T-cell (primary cell): ENCODE data around the gene NPFF. TPM values are rescaled to one million over a fixed set of nuclear protein-coding genes. Genes with fewer than 3 reads are reported as not detected.
A peak's percentile ranks its signal among the peaks of the same experiment; 100 is the strongest.

Experiments
- ATAC-seq, 4 experiments: fragments of 200-7000 bp in 3 of 4; fragments of 150-1000 bp in 1 of 4; cut with Tn5 transposase; replicated peaks in 1 of 4; 1 replicate in 3 of 4; 2 replicates in 1 of 4; pipeline ENCODE4 v1.10.0; 2021; ENCODE audit warnings: moderate library complexity in 3 of 4, mild to moderate bottlenecking in 2 of 4, moderate number of reproducible peaks in 1 of 4
- CTCF ChIA-PET, 2 donors: fragments of 300-600 bp; sonication (Branson Sonifier 250); formaldehyde crosslinking; loops; one replicate each; lab custom pipeline; 2022; ENCODE audit warnings: antibody characterized with exemption in 2 of 2; lab: Charles Lee
- POLR2A ChIA-PET, 2 donors: fragments of 300-600 bp; sonication (Branson Sonifier 250); formaldehyde crosslinking; loops; one replicate each; lab custom pipeline; 2022; ENCODE audit warnings: antibody characterized with exemption in 2 of 2; lab: Charles Lee
- DNase-seq, 35 experiments: peaks; one replicate each; pipeline versions ENCODE4 v3.0.0 to v3.0.0-alpha.2; 2013 to 2023
- H3K27ac ChIP-seq: one replicate; pipeline ENCODE4 v1.5.1; 2013; ENCODE audit warnings: low read length
- H3K27me3 ChIP-seq, 2 experiments: replicated peaks in 1 of 2; 1 replicate in 1 of 2; 2 replicates in 1 of 2; pipeline versions ENCODE4 v1.6.1 to v1.7.0; 2013; ENCODE audit warnings: low read length in 1 of 2, mixed read lengths in 1 of 2; ENCODE audit not compliant: control insufficient read depth in 2 of 2, insufficient read depth in 2 of 2; ENCODE audit errors: extremely low read depth in 1 of 2
- H3K36me3 ChIP-seq, 2 donors: 1 replicate in 1 of 2; 2 replicates in 1 of 2; pipeline versions ENCODE4 v1.6.1 to v1.7.0; 2013; ENCODE audit warnings: low read length in 1 of 2; ENCODE audit not compliant: control insufficient read depth in 2 of 2, insufficient read depth in 1 of 2; ENCODE audit errors: extremely low read depth in 1 of 2
- H3K4me1 ChIP-seq, 2 experiments: 1 replicate in 1 of 2; 2 replicates in 1 of 2; pipeline versions ENCODE4 v1.6.1 to v1.7.0; 2013; ENCODE audit warnings: low read length in 2 of 2, mixed read lengths in 1 of 2; ENCODE audit not compliant: insufficient read depth in 2 of 2, control insufficient read depth in 1 of 2; ENCODE audit errors: extremely low read depth in 1 of 2
- H3K4me3 ChIP-seq, 2 donors: 1 replicate in 1 of 2; 2 replicates in 1 of 2; pipeline versions ENCODE4 v1.5.1 to v1.7.0; 2013; ENCODE audit warnings: mild to moderate bottlenecking in 2 of 2, low read length in 1 of 2, moderate library complexity in 1 of 2; ENCODE audit not compliant: control insufficient read depth in 1 of 2; ENCODE audit errors: extremely low read depth in 1 of 2
- H3K9me3 ChIP-seq: 2 replicates; pipeline ENCODE4 v1.7.0; 2013
- H3K27ac Mint-ChIP-seq, 2 donors: one replicate each; pipeline ENCODE4 v1.8.0; 2020 to 2021; ENCODE audit warnings: mild to moderate bottlenecking in 2 of 2, mixed read lengths in 2 of 2
- H3K27me3 Mint-ChIP-seq, 2 donors: one replicate each; pipeline ENCODE4 v1.8.0; 2021 to 2022; ENCODE audit warnings: mixed read lengths in 2 of 2
- H3K36me3 Mint-ChIP-seq: one replicate; pipeline ENCODE4 v1.8.0; 2021; ENCODE audit warnings: mixed read lengths
- H3K4me1 Mint-ChIP-seq, 3 donors: one replicate each; pipeline ENCODE4 v1.8.0; 2020 to 2022; ENCODE audit warnings: mixed read lengths in 3 of 3, mild to moderate bottlenecking in 1 of 3
- H3K4me3 Mint-ChIP-seq, 3 donors: one replicate each; pipeline ENCODE4 v1.8.0; 2020 to 2022; ENCODE audit warnings: mild to moderate bottlenecking in 3 of 3, mixed read lengths in 3 of 3, moderate library complexity in 3 of 3
- H3K9me3 Mint-ChIP-seq, 3 donors: one replicate each; pipeline ENCODE4 v1.8.0; 2020 to 2022; ENCODE audit warnings: mixed read lengths in 3 of 3
- WGBS: methylation state at CpG from one replicate; pipeline ENCODE4 v1.1.5; 2013; ENCODE audit warnings: missing lambda C conversion rate; ENCODE audit not compliant: insufficient coverage; 5-methylcytosine and 5-hydroxymethylcytosine counted together
- total RNA-seq, 35 experiments: library from RNA in 6 of 35; stranded (reverse) in 6 of 35; fragments of 120-200 nt in 1 of 35; gene quantifications; one replicate each; pipeline versions ENCODE4 v1.2.1 to v1.2.4 and lab custom pipeline; 2013 to 2026

NPFF gene
- total RNA-seq, 5 donors from 2014 or later (not counting 1 experiment from before 2014, with no cell fraction given), result not detected

DNA sequence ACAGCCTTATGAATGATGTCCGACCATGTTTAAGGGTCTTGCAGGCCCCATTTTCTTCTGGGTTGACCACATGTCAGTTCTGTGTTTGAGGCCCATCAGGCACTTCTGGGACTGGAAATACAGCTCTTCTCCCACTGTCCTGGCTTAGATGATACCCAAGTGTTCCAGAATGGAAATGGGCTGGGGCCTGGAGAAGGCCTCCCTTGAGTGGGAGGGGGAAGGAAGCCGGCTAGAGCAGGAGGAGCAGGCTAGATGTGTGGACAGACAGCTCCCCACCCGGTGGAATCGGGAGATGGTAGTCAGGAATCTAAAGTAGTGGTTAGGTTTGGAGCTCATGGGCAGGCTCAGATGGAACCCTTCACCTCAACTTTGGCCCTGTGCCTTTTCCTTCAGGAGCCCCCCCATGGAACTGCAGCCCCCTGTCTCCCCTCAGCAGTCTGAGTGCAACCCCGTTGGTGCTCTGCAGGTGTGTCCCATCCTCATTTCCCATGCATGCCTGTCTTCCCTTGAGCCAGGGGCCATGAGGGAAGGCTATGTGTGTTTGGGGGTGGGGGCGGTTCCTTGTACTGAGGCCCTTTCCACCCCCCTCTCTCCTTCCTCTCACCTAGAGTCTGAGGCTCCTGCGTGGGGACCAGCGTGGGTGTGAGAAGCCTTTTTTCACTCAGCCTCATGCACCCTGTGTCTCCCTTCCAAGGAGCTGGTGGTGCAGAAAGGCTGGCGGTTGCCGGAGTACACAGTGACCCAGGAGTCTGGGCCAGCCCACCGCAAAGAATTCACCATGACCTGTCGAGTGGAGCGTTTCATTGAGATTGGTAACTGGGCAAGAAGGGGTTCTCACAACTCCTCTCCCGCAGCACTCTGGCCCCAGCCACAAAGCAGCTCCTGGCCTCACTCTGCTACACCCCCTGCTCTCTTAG lies 3.0 kb downstream of the NPFF start:
- Histone ChIP-seq H3K9me3 (no peaks in the 10 kb centered on the region), H3K36me3 (peaks cover 15 to 35% of the 10 kb centered on the region in 2 donors), H3K4me1 (peaks cover 11 to 30% of the 10 kb centered on the region in 2 experiments), H3K27ac (no peak overlapping the region), H3K27me3 (no peaks in the 10 kb centered on the region), H3K4me3 (no peak overlapping the region)
- Mint-ChIP-seq H3K4me3 (no peak overlapping the region), H3K36me3 (peaks cover 14% of the 10 kb centered on the region), H3K9me3 (no peaks in the 10 kb centered on the region), H3K27ac (peak overlapping the region in 1 of 2 donors; percentile 69), H3K27me3 (no peaks in the 10 kb centered on the region), H3K4me1 (peaks cover 29 to 37% (median 29%) of the 10 kb centered on the region in 3 donors)
- ChIA-PET CTCF (interaction anchor here in 1 of 2 donors (1.5 kb wide), 1 partner anchor 152 kb away, joined by 4 read pairs; no protein-coding TSS in a partner anchor), POLR2A (no interaction called here)
- DNase-seq (no peak), ATAC-seq (no peak)
- 98% methylated on average over 7 of the region's 14 CpGs for WGBS

DNA sequence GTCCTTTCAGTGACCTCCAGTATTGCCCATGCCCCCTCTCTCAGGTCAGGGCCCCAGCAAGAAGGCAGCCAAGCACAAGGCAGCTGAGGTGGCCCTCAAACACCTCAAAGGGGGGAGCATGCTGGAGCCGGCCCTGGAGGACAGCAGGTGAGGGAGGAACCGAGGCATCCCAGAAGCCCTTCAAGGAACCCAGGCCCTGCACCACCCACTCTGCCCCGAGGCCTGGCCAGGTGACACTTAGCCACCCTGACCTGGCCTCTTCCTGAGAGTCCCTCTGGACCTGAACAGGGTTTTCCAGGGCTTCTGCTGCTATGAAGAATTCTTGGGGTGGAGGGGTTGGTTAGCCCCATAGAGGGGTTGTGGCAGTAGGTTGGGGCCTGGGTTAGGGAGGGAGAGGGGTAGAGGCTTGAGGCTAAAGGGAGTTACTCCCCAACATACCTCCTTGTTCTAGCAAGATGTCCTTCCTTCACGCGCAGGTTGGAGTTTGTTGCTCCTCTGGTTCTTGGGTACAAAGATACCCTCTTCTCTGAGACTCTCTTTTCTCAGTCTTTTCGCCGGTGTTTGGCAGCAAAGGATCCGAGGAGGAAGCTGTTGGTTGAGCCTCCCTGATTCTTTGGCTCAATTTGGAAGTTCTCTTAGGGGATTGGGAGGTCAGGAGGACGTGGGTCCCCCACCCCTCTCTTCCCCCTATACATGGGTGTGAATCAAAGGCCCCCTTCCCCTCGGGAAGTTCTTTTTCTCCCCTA lies 4.1 kb downstream of the NPFF start:
- POLR2A ChIA-PET, result interaction anchor here in 1 of 2 donors (0.7 kb wide), 1 partner anchor 201 kb away, joined by 3 read pairs; no protein-coding TSS in a partner anchor
- H3K27ac Mint-ChIP-seq, result peak overlapping the region in 1 of 2 donors; percentile 31
- no peak overlapping the region for H3K4me3 ChIP-seq

GRCh38 chr12:53502331-53502730 lies 5.0 kb downstream of the NPFF start:
- Mint-ChIP-seq H3K27me3 (no peaks in the 10 kb centered on the region), H3K36me3 (peaks cover 14% of the 10 kb centered on the region), H3K4me3 (peak overlapping the region in 2 of 3 donors; percentile 85 to 97), H3K9me3 (no peaks in the 10 kb centered on the region), H3K4me1 (peaks cover 36 to 44% (median 37%) of the 10 kb centered on the region in 3 donors), H3K27ac (peak overlapping the region; percentile 99)
- Histone ChIP-seq H3K9me3 (no peaks in the 10 kb centered on the region), H3K4me1 (peaks cover 19 to 34% of the 10 kb centered on the region in 2 experiments), H3K27ac (no peak overlapping the region), H3K36me3 (peaks cover 15 to 35% of the 10 kb centered on the region in 2 donors), H3K27me3 (no peaks in the 10 kb centered on the region), H3K4me3 (no peak overlapping the region)
- DNase-seq (no peak), ATAC-seq (no peak)
- WGBS, result 72% methylated on average over 2 of the region's 9 CpGs
- ChIA-PET POLR2A (interaction anchor here in 1 of 2 donors (0.7 kb wide), 1 partner anchor 200 kb away, joined by 3 read pairs; no protein-coding TSS in a partner anchor), CTCF (interaction anchor here in 1 of 2 donors (1.0 kb wide), 1 partner anchor 181 kb away, joined by 3 read pairs; no protein-coding TSS in a partner anchor)

More for the DNA sequence above, 4.1 kb downstream of the NPFF start:
- Histone ChIP-seq H3K27ac (no peak overlapping the region), H3K36me3 (peaks cover 15 to 35% of the 10 kb centered on the region in 2 donors), H3K4me1 (peaks cover 19 to 32% of the 10 kb centered on the region in 2 experiments), H3K9me3 (no peaks in the 10 kb centered on the region), H3K27me3 (no peaks in the 10 kb centered on the region)
- peak overlapping the region in 1 of 3 donors; percentile 85 for H3K4me3 Mint-ChIP-seq
- peaks cover 14% of the 10 kb centered on the region for H3K36me3 Mint-ChIP-seq
- no peaks in the 10 kb centered on the region for H3K27me3 Mint-ChIP-seq
- H3K4me1 Mint-ChIP-seq, result peaks cover 31 to 39% (median 33%) of the 10 kb centered on the region in 3 donors
- CTCF ChIA-PET, result interaction anchor here in 1 of 2 donors (1.0 kb wide), 1 partner anchor 182 kb away, joined by 3 read pairs; no protein-coding TSS in a partner anchor
- WGBS, result 83% methylated on average over 2 of the region's 10 CpGs
- DNase-seq (no peak), ATAC-seq (no peak)
- H3K9me3 Mint-ChIP-seq, result no peaks in the 10 kb centered on the region

GRCh38 chr12:53501615-53502181 lies 5.6 kb downstream of the NPFF start:
- Histone ChIP-seq H3K9me3 (no peaks in the 10 kb centered on the region), H3K36me3 (peaks cover 15 to 29% of the 10 kb centered on the region in 2 donors), H3K27me3 (no peaks in the 10 kb centered on the region), H3K4me1 (peaks cover 19 to 34% of the 10 kb centered on the region in 2 experiments), H3K4me3 (peak overlapping the region; percentile 80 to 83), H3K27ac (peak overlapping the region; percentile 92)
- ATAC-seq, result no peak
- Mint-ChIP-seq H3K4me3 (peak overlapping the region; percentile 85 to 97 (median 94)), H3K9me3 (no peaks in the 10 kb centered on the region), H3K36me3 (peaks cover 14% of the 10 kb centered on the region), H3K4me1 (peaks cover 36 to 48% (median 40%) of the 10 kb centered on the region in 3 donors), H3K27ac (peak overlapping the region; percentile 99), H3K27me3 (no peaks in the 10 kb centered on the region)
- CTCF ChIA-PET, result interaction anchor here in 1 of 2 donors (0.9 to 2.0 kb wide), 14 partner anchors 8 to 496 kb away, joined by 3 to 17 read pairs (median 4); partner anchors contain the start of genes AAAS, ATP5MC2, EIF4B and PFDN5
- DNase-seq, result no peak
- 91% methylated on average over 6 of the region's 10 CpGs for WGBS
- POLR2A ChIA-PET, result interaction anchor here (0.6 to 1.8 kb wide), 6 partner anchors 10 to 181 kb away, joined by 3 to 8 read pairs (median 6); partner anchors contain the start of genes AAAS (in 1 of the 2) and SP1 (in 1 of the 2)

DNA sequence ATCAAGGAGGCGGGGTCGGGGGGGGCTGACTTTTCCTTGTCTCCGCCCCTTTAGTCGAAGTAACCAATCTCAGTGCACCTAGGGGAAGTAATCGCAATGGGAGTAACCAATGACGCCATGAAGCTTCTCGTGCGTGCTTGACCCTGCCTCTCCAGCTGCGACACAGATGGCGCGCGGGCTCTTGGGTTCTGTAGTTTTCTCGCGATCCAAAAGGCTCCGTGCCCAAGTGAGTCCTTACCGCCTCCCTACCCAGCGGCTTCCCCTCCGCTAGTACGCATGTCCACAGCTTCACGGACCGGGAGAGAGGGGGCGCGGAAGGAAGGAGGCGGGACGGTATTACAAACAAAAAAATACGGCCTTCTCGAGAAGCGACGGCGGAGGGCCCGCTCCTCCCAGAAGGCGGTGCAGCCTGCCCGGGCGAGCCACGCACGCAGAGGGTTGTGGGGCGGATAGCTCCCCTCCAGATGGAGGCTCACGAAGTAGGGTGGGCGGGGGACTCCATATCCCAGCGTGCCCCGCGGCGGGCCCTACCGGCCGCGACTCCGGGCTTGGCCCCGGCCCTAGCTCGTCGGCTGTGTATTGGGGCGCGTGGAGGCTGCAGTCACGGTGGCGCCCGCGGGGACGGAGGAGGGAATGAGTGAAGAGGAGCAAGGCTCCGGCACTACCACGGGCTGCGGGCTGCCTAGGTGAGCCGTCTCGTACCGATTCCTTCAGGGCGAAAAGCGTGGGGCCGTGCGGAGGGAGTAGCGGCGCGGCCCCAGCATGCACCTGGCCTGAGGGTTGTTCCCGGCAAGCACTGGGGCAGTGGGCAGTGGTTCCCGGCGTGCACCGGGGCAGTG lies 6.3 kb downstream of the NPFF start, which contains the start of gene TARBP2:
TARBP2 (plus strand) TSS at position 508 of the 839 bp plus-strand sequence; CDS start at position 634, 126 bp downstream.
- peak within 1 kb of the TSS; percentile 92 for H3K27ac ChIP-seq
- Mint-ChIP-seq H3K27me3 (no peaks in the 10 kb centered on the region), H3K4me1 (peaks cover 40 to 53% (median 41%) of the 10 kb centered on the region in 3 donors), H3K9me3 (no peaks in the 10 kb centered on the region), H3K36me3 (peaks cover 14% of the 10 kb centered on the region), H3K4me3 (peak within 1 kb of the TSS; percentile 85 to 97 (median 94)), H3K27ac (peak within 1 kb of the TSS; percentile 99)
- no peaks in the 10 kb centered on the region for H3K27me3 ChIP-seq
- H3K36me3 ChIP-seq, result peaks cover 15 to 24% of the 10 kb centered on the region in 2 donors
- ATAC-seq, result peak; percentile 80 to 82 (median 81)
- H3K4me3 ChIP-seq, result peak within 1 kb of the TSS; percentile 80 to 83
- peaks cover 19 to 34% of the 10 kb centered on the region in 2 experiments for H3K4me1 ChIP-seq
- ChIA-PET POLR2A (interaction anchor here (0.6 to 1.8 kb wide), 10 partner anchors 9 to 779 kb away, joined by 3 to 8 read pairs (median 4); partner anchors contain the start of genes AAAS (in 1 of the 2), CBX5 (in 1 of the 2), HNRNPA1 (in 1 of the 2) and SP1 (in 1 of the 2)), CTCF (interaction anchor here in 1 of 2 donors (0.6 to 2.0 kb wide), 20 partner anchors 9 to 495 kb away, joined by 3 to 17 read pairs (median 4); partner anchors contain the start of genes AAAS, ATP5MC2, EIF4B and PFDN5)
- H3K9me3 ChIP-seq, result no peaks in the 10 kb centered on the region
- WGBS, result under 1% methylated on average over 60 of the region's 74 CpGs
- DNase-seq, result peak; percentile 92 to 100 (median 97)
